H4 (cell line): Measurements from ENCODE around the gene MYD88. TPM values are rescaled to one million over a fixed set of nuclear protein-coding genes. Genes with fewer than 3 reads are reported as not detected.
"Not testable (repeated sequence)": the region's sequence is repeated elsewhere in the genome, so short reads cannot be mapped to it uniquely, and the experiment has no call there.

Experiments used
- DNase-seq: peaks from one replicate; pipeline ENCODE4 v3.0.0-alpha.2; 2015; ENCODE audit warnings: low spot score
- total RNA-seq: library from RNA; depleted of rRNA; stranded (reverse); fragments of >200 nt; shearing (Covaris generic); gene quantifications from 2 replicates; pipeline ENCODE4 v1.2.3, GENCODE V29; 2014

Gene MYD88
- total RNA-seq, 1 experiment from 2014 or later: 3.8 TPM

DNA sequence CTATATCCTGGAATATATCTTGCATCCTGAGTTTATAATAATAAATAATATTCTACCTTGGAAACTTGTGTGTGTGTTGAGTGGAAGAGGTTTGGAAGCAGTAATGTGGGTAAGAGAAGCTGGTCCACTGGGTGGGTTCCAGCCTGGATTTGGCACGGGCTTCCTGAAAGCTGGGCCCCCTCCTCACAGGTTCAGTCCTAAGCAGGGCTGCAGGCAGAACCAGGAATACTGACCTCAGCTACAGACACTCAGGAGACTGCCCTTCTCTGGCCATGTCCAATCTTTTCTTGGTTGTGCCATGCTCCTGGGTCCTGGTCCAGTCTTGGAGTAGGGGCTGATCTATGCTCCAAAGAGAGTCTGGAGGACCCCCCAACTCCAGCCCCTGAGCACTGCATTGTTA, 4.5 kb downstream of the MYD88 start:
- no peak for DNase-seq

DNA sequence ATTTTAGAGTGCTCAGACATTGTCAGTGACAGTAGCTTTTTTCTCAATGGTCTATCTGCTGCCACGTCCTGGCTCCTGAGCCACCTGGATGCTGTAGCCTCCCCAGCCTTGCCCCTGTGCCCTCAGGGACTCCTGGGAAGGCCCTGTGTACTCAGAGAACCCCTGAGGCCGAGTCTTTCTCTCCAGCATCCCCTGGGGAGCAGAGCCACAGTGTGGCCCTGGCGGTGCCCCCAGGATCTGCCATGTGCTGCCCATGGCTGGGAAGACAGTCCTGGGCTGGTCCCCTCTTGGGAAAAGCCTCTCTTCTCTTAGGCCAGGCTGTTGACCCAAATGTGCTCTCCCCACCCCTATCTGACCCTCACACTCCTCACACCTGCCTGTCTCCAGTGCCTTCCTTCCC, 5.0 kb downstream of the MYD88 start:
- no peak for DNase-seq

DNA sequence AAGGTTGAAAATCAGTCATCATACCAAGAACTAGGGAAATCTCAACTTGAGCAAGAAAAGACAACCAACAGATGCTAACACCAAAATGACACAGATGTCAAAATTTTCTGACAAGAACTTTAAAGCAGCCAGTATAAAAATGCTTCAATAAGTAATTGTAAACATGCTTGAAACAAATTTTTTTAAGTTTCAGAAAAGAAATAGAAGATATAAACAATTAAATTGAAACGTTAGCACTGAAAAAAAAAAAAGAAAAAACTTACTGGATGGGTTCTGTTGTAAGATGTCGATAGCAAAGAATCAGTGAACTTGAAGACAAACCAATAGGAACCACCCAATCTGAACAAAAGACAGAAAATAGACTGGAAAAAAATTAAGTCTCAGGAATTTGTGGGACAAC, 8.0 kb downstream of the MYD88 start:
- DNase-seq: no peak

DNA sequence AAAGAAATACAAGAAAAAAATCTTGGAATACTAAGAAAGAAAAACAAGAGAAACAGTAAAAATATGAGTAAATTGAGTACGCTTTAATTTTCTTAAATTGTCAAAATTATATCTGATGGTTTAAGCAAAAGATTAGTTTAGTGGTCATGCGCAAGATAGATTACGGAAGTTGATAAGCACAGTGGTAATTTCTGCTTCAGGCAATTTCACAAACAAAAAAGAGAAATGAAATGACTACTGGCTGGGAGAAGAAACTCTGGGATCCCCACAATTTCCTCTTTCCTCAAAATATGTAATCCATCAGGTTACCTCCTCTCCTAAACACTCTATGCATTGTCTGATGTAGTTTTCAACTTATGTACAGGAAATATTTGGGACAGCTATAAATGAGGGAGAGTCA, 9.0 kb downstream of the MYD88 start:
- DNase-seq: no peak

DNA sequence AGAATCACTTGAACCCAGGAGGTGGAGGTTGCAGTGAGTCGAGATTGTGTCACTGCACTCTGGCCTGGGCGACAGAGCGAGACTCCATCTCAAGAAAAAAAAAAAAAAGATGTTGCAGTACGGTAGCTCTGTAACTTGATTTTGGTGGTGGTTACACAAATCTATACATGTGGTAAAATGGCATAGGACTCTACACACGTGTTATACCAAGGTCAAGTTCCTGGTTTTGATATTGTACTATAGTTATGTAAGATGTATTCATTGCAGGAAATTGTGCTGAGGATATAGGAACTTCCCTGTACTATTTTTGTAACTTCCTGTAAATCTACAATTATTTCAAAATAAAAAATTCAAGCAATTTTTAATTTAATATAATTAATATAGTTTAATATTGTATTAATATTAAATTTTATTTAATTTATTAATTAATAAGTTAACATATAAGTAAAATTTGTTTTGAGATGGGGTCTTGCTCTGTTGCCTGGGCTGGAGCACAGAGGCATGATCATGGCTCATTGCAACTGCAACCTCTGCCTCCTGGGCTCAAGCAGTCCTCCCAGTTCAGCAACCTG, 9.9 kb downstream of the MYD88 start:
- DNase-seq: no peak

DNA sequence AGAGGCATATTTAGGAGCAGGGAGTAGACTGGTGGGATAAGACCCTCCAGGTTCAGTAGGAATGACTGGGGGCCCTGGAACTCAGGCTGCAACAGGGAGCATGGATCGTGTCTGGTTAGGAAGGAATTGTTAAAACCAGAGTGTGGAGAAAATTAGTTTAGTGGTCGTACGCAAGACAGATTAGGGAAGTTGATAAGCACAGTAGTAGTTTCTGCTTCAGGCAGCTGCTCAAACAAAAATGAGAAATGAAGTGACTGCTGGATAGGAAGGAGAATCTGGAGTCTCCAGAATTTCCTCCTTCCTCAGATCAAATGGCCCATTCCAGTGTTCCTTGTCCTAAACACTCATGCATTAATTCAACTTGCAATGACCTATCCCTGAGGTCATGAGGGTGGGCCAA, 11.2 kb downstream of the MYD88 start:
- DNase-seq: no peak

- DNase-seq: no peak
These were observed 12.5 kb downstream of the MYD88 start for GRCh38 chr3:38150780-38151528.

GRCh38 chr3:38151667-38152265, 13.3 kb downstream of the MYD88 start:
- DNase-seq: no peak

DNA sequence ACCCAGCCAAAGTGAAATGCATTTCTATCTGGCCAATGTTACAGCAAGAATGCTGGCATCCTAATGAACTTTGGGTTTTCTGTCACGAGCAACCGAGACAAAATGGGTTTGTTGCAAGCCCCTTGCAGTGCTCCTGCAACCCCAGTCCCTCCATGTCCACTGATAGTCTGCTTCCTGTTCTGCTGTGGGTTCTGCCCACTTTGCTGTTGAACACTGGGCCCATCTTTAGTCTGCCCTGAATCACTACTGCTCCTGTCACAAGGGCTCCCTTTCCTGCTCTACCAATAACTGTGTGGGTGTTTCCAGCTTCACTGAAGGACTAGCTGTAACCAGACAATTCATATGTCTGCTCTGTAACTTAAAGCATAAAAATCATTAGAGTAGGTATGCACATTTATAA, 14.1 kb downstream of the MYD88 start:
- no peak for DNase-seq

GRCh38 chr3:38153221-38153620, 14.8 kb downstream of the MYD88 start:
- no peak for DNase-seq

DNA sequence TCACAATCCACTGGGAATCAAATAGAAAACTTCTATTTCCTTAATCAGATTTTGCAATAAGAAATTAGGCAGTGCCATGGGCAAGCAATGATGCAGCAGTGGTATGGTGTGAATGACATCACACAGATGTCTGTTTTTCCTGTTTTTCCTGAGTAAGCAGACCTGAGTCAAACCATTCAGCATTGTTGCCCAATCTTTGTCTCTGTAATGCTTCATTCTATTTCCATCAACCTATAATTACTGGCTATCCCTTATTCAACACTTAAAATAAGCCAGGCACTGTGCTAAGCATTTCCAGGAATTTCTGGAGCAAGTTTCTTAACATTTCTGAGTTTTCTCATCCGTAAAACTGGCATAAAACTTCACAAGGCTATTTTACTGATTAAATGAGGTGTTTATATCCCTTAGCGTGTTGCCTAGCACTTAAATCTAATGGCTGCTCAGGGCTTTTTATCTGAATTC, 15.6 kb downstream of the MYD88 start:
- peak; percentile 18 for DNase-seq

GRCh38 chr3:38154625-38155255, 16.3 kb downstream of the MYD88 start:
- DNase-seq: no peak

DNA sequence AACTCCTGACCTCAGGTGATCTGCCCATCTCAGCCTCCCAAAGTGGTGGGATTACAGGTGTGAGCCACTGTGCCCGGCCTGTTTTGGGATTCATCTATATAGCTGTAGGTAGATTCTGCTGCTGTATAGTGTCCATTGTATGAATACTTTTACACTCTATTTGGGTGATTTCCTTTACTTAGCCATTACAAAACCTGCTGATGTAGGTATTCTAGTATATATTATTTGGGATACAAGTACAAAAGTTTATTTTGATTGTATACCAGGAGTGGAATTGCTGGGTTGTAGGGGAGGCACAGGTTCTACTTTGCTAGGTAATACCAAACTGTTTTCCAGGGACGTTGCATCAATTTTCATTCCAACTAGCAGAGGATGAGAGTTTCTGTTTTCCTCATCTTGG, 17.4 kb downstream of the MYD88 start:
- DNase-seq: no peak

- no peak for DNase-seq
These were observed 18.7 kb downstream of the MYD88 start for GRCh38 chr3:38157117-38157516.

- no peak for DNase-seq
These were observed 19.1 kb downstream of the MYD88 start for GRCh38 chr3:38157595-38157994.

- DNase-seq: no peak
These were observed 20.0 kb downstream of the MYD88 start for GRCh38 chr3:38158472-38158871.

- not testable (repeated sequence) for DNase-seq
These were observed 22.2 kb downstream of the MYD88 start for GRCh38 chr3:38160704-38161103.

DNA sequence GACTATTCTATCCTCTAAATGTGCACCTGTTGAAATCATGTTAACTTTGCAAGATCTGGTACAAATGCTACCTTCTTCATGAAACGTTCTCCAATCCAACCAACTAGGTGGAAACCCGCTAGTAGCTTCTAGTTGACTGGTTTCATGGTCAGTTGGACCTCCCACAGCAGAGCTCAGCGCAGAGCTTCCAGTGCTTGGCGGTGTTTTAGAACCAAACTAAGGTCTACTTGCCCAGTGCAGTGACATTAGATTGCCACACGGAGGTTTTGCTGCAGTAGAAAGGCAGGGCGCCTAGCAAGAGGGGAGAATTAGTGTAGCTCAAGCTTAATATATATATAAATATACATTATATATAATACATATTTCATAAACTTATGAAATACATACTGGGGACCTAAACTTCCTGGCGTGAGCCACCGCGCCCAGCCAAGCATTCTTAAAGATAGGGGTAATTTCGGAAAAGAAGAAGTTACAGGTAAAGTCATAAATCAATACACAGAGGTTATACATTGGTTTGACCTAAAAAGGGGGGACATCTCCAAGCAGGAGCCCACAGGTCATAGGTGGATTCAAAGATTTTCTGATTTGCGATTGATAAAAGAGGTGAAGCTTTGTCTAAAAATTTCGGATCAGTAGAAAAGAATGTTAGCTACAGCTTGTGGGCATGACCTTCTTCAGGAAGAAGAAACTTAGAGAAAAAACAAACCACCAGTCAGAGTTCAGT, 24.8 kb downstream of the MYD88 start:
- no peak for DNase-seq

GRCh38 chr3:38163841-38164642, 25.6 kb downstream of the MYD88 start:
- no peak for DNase-seq

- DNase-seq: no peak
These were observed 26.1 kb downstream of the MYD88 start for GRCh38 chr3:38164643-38164951.

- peak; percentile 98 for DNase-seq
These were observed 26.7 kb downstream of the MYD88 start, which contains the start of gene OXSR1 for GRCh38 chr3:38164952-38165721. TSS of gene OXSR1 (plus strand) at chr3:38165537. CDS start at chr3:38165877, 340 bp downstream.
